ENCODE measurements around the gene RRP7A.
"Not testable (repeated sequence)": the region's sequence is repeated elsewhere in the genome, so short reads cannot be mapped to it uniquely, and the experiment has no call there.

RRP7A gene, protein sequence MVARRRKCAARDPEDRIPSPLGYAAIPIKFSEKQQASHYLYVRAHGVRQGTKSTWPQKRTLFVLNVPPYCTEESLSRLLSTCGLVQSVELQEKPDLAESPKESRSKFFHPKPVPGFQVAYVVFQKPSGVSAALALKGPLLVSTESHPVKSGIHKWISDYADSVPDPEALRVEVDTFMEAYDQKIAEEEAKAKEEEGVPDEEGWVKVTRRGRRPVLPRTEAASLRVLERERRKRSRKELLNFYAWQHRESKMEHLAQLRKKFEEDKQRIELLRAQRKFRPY

DNA sequence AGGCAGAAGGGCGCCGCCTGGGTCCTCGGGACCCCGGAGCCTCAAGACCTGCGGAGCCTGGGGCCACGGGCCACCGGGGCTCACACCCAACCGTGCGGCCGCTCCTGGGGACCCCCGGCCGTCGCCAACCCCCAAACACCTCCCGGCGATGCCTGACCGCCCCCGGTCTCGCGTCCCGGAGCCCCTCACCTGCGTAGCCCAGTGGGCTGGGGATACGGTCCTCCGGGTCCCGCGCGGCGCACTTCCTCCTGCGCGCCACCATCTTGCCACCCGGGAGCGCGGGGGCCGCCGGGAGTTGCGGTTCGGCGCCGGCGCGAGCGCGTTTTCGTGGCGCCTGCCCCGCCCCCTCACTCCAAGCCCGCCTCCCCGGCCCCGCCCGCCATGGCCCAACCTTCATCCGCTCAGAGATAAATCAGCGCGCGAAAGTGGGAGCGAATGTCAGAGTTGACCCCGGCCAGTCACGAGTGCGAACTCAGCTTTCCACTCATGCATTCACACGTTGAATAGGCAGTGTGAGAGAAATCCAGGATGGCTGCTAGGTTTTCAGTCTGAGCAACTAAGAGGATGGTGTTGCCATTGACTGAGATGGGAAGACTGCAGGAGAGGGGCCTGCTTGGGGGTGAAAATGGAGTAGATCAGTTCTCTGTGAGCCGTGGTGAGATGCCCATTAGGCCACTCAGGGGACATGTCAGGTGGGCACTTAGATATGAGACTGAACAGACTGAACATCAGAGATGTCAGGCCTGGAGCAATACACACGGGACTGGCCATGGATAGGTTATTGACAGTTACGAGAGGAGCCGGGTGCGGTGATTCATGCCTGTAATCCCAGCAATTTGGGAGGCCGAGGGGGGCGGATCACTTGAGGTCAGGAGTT lies at the start of gene RRP7A:
RRP7A (minus strand) TSS at position 272 of the 877 bp plus-strand sequence; CDS start at position 262, 10 bp downstream.
- peak; percentile 72 for DNase-seq (ENCODE audit: low read depth)

DNA sequence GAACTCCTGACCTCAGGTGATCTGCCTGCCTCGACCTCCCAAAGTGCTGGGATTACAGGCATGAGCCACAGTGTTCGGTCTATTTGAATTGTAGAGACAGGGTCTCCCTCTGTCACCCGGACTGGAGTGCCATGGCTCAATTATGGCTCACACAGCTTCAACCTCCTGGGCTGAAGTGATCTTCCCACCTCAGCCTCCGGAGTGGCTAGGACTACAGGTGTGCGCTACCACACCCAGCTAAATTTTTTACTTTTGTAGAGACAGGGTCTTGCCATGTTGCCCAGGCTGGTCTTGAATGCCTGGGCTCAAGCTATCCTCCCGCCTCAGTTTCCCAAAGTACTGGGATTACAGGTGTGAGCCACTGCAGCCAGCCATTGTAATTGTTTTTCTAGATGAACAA lies 48.4 kb upstream of the RRP7A start:
- not testable (repeated sequence) for DNase-seq (ENCODE audit: low read depth)

DNA sequence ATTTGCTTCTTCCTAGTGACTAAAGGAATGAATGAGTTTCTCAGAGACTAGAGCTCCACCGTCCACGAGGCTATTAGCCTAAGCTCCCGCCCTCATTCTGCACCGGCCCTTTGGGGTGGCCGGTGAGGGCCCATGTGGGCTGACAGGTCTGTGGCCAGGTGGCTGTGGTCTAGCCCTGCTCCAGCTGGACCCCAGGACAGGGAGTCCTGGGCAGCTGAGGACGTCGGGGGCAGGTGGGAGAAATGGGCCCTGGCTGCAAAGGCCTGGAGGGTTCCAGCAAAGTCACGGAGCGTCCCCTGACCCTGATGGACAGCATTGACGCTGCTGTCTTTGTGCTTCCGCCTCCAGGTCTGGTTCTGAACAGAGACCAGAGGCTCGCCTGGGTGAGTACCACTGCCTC lies 46.4 kb upstream of the RRP7A start:
- DNase-seq (ENCODE audit: low read depth), result no peak

GRCh38 chr22:42564699-42565098 lies 45.1 kb upstream of the RRP7A start:
- DNase-seq (ENCODE audit: low read depth), result no peak

DNA sequence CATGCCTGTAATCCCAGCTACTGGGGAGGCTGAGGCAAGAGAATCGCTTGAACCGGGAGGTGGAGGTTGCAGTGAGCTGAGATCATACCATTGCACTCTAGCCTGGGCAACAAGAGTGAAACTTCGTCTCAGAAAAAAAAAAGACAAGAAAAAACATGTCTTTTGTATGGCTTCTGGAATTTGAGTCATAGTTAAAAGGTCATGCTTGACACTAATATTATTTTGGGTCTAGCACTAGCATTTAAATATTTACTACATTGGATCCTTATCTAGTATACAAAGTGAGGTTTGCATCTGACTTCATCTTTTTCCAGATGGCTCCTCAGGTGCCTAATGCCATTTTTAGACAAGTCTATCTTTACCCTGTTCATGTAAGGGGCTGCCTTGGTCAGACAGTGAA lies 44.3 kb upstream of the RRP7A start:
- DNase-seq (ENCODE audit: low read depth), result not testable (repeated sequence)

- no peak for DNase-seq (ENCODE audit: low read depth)
Measured at GRCh38 chr22:42562684-42563083, 43.1 kb upstream of the RRP7A start.

- DNase-seq (ENCODE audit: low read depth), result no peak
Measured at GRCh38 chr22:42562279-42562678, 42.7 kb upstream of the RRP7A start.

- DNase-seq (ENCODE audit: low read depth), result no peak
Measured at GRCh38 chr22:42561856-42562255, 42.3 kb upstream of the RRP7A start.

DNA sequence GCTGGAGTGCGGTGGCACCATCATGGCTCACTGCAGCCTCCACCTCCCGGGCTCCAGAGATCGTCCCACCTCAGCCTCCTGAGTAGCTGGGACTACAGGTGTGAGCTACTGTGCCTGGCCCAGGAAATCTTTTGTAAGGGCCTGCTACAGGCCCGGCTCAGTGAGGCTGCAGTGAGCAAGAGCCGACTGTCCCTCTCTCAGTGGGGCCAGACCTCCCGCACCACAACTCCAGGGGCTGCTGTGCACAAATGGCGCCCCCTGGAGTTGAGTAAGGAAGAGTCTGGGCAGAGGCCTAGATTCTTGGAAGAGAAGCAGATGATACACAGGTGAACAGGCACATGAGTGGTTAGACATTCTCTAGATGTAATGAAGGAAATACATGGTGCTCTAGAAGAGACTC lies 41.2 kb upstream of the RRP7A start:
- peak; percentile 29 for DNase-seq (ENCODE audit: low read depth)

DNA sequence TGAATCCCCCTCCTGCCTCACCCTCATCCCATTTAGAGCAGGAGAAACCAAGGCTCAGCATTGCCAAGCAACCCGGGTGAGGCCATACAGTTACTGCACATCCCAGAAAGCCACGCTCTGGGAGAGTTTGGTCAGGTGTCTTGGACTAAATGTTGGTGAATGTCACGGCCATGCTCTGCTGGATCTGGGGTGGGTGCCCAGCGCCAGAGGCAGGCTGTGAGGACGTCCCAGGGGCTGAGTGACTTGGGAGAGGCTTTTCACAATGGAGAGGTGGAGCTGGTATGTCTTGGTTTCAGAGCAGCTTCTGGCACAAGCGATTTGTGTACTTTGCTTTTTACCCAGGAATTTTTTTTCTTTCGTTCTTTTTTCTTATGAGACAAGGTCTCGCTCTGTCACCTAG lies 40.8 kb upstream of the RRP7A start:
- no peak for DNase-seq (ENCODE audit: low read depth)

DNA sequence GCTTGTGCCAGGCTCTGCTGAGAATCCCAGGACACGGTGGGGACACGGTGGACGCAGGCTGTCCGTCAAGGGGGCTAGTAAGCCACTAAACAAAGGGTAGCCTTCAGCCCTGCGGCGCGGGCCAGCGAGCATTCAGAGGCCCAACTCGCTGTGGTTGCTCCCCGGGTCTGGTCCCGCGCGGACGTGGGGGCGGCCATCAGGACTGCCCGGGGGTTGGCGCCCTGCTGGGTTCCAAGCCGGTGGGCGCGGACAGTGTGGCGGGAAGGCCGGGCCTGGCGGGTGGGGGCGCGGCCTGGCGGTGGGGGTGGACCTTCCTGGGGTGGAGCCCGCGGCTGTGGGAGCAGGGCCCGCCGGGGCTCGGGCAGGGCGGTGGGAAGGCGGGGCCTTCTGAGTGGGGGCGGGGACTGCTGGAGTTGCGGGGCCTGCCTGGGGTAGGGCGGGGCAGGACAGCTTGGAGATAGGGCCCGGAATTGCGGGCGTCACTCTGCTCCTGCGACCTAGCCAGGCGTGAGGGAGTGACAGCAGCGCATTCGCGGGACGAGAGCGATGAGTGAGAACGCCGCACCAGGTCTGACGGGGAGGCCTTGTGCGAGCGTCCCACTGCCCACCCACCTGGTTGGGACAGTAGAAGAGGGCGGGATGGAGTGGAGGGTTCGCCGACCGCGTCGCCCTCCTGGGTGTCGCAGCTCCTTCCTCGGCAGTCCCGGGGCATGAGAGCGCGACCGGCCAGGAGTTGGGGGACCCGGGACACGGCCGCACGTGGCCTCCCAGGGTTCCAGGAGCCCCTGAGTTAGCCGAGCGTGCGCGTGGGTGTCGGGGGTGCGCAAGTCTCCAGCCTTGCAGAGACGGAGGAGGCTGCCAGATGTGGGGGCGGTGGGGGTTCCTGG lies 34.1 kb upstream of the RRP7A start, which contains the start of gene SERHL2:
SERHL2 (plus strand) TSS at position 482 of the 887 bp plus-strand sequence; CDS start at position 547, 65 bp downstream.
- DNase-seq (ENCODE audit: low read depth), result peak; percentile 82

- DNase-seq (ENCODE audit: low read depth), result not testable (repeated sequence)
Measured at GRCh38 chr22:42552294-42552647, 32.7 kb upstream of the RRP7A start.

- no peak for DNase-seq (ENCODE audit: low read depth)
Measured at GRCh38 chr22:42549331-42550060, 29.9 kb upstream of the RRP7A start.

- DNase-seq (ENCODE audit: low read depth), result no peak
Measured at GRCh38 chr22:42548597-42549330, 29.2 kb upstream of the RRP7A start.

GRCh38 chr22:42548126-42548525 lies 28.5 kb upstream of the RRP7A start:
- DNase-seq (ENCODE audit: low read depth), result not testable (repeated sequence)

DNA sequence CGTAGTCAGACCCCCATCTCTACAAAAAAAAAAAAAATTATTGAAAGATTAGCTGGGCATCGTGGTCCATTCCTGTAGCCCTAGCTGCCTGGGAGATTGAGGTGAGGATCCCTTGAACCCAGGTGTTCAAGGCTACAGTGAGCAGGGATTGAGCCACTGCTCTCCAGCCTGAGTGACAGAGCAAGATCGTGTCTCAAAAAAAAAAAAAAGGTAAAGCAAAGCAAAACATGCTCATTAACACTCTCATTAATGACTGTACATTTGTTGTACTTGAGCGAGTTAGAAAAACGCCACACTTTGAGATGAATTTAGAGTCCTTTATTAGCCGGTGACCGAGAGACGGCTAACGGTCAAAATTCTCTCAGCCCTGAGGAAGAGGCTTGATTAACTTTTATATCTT lies 28.0 kb upstream of the RRP7A start:
- no peak for DNase-seq (ENCODE audit: low read depth)

- no peak for DNase-seq (ENCODE audit: low read depth)
Measured at GRCh38 chr22:42544686-42545085, 25.1 kb upstream of the RRP7A start.

DNA sequence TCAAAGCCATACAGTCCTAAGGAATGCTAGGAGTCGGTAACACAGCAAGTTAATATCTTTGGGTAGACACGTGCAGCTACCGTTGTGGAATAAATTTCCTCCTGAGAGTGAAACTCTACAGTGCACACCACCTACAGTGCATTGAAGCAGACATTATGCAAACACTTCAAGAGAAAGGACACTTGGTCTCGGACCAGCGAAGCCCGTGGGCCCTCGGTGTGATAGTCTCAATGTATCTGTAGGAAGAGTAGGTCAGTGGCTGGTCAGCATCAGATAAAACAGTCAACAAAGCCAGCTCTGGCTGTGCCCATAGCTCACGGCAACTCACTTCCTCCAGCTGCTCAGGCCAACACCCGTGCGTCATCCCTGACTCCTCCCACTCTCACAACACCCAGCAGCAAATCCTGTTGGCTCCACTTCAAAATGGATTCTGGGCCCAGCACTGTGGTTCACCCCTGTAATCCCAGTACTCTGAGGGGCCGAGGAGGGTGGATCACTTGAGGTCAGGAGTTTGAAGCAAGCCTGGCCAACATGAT lies 19.7 kb upstream of the RRP7A start:
- DNase-seq (ENCODE audit: low read depth), result peak; percentile 32

- DNase-seq (ENCODE audit: low read depth), result not testable (repeated sequence)
Measured at GRCh38 chr22:42537199-42537831, 17.7 kb upstream of the RRP7A start.

GRCh38 chr22:42536634-42537033 lies 17.0 kb upstream of the RRP7A start:
- not testable (repeated sequence) for DNase-seq (ENCODE audit: low read depth)

Measured in EH (cell line).